ENCODE results near the gene SLC25A22. TPM values are rescaled to one million over a fixed set of nuclear protein-coding genes. Genes with fewer than 3 reads are reported as not detected.

SLC25A22 gene
- total RNA-seq, 1 donor from 2014 or later: 20.9 TPM

DNA sequence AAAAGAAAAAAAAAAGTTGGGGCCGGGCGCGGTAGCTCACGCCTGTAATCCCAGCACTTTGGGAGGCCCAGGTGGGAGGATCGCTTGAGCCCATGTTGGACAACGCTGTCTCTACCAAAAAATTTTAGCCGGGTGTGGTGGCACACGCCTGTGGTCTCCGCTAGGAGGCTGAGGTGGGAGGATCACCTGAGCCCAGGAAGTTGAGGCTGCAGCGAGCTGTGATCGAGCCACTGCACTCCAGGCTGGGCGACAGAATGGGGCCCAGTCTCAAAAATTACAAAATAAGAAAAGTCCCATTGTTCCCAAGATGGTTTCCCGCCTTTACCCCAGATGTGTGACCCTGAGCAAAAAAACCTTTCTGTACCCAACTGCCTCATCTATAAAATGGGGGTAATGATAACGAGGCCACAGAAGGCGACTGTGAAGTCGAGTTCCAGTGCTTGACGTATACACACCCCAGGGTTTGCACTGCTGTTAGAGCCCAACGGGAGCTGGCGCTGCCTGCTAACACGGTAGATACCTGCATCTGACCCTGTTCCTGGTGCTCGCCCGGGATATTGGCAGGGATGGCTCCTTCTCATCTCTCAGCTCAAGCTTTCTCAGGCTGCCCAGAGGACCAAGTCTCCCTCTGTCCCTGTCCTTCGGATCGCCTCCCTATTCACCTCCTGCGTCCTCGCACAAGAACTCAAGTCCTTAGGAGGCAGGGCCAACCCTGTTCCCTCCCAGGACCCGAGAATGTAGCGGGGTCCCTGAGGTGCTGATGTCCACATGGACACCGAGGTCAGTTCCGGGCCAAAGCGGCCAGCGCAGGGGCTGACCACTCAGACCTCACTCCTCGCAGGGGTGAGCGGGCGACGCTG lies 10.6 kb upstream of the SLC25A22 start:
- no peak for DNase-seq (ENCODE audit: extremely low read depth, low read depth, low spot score)

DNA sequence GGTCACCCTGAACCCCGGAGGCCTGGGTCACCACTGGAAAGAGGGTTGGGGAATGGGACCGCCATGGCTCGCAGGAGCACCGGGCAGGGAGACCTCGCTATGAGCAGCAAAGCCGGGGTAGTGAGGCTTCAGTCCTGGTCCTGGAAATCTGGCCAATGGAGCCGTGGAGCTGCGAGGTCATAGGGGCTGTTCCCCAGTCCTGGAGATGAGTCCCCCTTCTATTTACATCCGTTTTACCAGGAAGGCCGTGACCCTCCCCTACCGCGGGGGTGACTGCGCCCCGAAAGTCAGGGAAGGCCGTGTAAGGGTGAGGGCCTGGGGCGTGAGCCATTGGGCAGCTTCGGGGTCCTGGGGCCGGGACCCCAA lies 6.5 kb upstream of the SLC25A22 start:
- DNase-seq (ENCODE audit: extremely low read depth, low read depth, low spot score): no peak

DNA sequence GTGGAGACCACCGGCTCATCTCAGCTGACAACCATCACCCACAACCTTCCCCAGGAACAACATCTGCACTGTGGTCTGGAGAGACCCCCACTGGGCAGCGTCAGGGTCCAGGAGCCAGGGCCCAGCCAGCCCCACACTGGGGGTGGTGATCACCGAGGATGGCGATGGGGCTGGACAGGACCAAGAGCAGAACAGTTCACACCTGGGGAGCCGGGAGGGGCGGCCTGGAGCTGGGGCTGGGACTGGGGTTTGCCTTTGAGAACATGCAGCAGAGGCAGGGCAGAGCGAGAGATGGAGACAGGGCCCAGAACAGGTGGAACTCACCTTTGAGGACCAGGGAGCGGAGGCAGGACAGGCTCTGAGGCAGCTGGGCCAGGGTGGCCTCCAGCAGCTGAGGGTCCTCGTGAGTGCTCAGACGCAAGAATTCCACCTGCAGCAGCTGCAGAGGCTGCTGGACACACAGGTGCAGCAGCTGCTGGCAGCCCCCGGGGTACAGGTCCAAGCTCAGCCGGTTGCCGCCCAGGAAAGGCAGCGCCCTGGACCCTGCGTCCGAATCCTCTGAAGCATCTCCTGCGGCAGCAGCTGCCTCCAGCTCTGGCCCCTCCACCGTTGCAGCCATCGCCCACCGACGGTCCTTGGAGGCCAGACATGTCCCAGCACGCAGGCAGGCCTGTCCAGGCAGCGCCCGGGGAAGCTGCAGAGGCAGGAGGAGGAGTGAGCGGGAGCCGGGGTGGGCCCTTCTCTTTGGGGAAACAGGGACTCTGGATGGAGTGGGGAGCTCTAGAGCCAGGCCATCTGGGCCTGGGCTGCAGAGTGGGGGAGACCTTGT lies 5.9 kb upstream of the SLC25A22 start:
- no peak for DNase-seq (ENCODE audit: extremely low read depth, low read depth, low spot score)

DNA sequence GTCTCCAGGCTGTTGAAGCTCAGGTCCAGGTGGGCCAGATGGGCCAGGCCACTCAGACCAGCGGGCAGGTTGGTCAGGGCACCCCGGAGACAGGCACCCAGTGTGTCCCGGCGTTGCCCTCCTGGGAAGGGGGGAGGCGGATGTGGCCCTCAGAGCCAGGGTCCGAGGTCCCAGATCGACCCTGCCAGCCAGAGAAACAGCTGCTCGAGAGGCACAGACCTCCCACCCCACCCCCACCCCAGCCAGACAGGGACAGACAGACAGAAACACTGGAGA lies 5.3 kb upstream of the SLC25A22 start:
- no peak for DNase-seq (ENCODE audit: extremely low read depth, low read depth, low spot score)

DNA sequence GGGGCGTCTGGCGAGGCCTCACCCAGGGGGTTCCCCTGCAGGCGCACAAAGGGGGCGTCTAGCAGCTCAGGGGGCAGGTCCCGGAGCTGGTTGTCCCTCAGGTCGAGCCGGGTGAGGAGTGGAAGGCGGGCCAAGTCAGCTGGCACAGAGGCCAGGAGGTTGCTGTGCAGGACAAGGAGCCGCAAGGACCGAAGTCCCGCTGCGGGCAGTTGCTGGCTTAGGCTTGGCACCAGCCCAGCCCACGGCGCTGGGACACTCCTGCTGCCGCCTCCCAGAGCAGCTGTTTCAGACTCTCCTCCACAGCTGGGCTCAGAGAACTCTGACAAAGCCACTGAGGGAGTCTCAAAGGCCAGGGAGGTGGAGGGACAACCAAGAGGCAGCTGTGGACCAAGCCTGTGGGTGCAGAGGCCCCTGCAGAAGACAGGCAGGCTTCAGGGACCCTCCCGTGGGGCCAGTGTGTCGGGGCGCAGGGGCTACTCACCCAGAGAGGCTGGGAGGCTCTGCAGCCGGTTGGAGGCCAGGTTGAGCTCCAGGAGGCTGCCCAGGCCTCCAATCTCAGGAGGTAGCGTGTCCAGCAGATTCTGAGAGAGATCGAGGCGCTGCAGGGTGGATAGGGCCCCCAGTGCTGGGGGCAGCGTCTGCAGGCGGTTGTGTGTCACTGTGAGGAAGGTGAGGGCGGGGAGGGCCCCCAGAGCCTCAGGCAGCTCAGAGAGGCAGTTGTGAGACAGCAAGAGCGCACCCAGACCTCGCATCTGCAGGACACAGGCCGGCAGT lies 4.8 kb upstream of the SLC25A22 start:
- DNase-seq (ENCODE audit: extremely low read depth, low read depth, low spot score): no peak

DNA sequence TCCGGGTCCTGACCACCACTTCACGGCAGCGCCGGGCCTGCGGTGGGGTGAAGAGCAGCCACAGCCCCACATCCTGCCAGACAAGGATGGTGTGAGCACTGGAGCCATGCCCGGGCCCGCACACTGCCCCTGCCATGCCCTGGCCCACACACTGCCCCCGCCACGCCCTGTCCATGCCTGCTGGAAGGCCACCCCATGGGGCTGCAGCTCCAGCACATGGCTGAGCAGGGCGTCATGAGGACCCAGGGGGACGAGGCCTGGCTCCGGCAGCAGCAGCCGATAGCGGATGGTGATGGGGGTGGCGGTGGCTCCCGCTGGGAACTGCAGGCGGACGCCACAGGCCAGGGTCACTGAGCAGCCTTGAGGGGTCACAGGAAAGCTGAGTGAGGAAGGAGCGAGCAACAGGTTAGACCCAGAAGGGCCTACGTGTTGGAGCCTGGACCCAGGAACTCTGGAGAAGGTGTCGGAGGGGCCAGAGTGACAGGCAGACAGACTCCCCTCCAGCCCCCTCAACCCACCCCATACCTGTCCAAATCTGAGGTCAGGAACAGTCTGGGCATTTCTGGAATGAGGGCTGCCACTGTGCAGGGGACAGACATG lies 4.0 kb upstream of the SLC25A22 start:
- DNase-seq (ENCODE audit: extremely low read depth, low read depth, low spot score): no peak

DNA sequence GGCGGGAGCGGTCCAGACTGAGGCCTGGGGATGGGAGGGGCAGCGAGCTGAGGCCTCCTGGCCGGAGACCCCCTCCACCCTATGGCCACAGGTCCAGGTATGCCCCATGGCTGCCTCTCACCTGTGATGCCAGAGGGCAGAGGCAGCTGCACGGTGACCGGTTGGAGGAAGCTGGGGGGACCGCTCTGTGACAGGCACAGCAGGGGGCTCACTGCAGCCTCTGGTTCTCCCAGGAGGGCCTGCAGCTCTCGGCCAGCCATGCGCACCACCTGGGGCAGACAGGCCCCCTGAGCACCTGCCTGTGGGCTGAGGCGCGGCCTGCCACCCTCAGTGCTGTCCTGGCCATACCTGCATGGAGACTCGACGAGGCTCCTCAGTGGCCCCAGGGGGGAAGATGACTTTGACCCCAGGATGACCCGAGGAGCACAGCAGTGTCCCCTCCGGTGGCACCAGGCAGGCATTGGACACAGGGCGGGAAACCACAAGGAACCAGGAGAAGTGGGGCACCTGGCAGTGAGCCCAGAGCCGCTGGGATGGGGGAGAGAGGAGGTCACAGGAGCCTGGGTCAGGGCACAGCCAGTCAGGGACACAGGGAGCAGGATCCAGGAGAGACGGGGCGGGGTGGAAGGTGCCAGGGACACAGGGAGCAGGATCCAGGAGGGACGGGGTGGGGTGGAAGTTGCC lies 3.2 kb upstream of the SLC25A22 start:
- no peak for DNase-seq (ENCODE audit: extremely low read depth, low read depth, low spot score)

DNA sequence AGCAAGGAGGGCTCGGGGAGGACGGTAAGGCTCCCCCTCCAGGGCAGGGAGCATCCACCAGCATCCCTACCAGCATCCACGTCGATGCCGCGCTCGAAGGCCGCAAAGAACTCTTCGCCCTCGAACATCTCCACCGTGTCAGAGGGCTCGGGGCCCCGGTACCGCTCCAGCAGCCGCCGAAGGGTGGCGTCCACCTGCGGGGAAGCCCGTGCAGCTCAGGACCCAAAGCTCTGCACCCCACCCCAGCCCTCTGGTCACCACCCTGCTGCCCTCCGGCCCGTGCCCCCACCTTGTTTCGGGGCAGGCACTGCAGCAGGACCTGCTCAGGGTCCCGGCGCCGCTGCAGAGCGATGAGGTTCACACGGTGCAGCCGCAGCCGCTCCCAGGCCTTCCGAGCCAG lies 2.4 kb upstream of the SLC25A22 start:
- DNase-seq (ENCODE audit: extremely low read depth, low read depth, low spot score): no peak

DNA sequence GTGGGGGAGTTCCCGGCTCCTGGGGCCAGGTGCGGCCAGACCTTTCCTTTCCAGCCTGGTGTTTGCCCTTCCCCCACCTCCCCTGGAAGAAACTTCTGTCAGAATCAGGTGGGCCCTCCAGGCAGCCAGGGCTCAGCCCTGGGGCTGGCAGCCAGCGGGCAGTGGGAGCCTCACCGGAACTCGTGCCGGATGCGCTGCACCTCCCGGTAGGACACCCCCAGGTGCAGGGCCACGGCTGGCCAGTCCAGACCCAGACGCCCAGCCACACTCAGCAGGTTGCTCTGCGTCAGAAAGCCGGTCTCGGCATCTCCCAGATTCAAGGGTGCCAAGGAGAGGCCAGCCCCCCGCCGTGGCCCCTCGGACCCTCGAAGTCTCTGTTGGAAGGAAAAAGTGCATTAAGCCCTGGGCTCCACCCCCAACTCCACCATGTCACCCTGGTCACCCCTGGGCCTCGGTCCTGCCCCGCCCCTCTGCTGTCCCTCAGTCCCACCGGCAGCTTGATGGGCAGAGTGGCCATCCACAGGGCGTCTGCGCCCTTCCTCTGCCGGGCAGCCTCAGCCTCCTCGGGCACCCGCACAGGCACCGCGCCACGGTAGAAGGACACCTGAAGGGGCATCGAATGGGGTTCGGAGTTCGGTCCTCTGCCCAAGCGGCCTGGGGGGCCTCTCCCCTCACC lies 1.7 kb upstream of the SLC25A22 start:
- no peak for DNase-seq (ENCODE audit: extremely low read depth, low read depth, low spot score)

DNA sequence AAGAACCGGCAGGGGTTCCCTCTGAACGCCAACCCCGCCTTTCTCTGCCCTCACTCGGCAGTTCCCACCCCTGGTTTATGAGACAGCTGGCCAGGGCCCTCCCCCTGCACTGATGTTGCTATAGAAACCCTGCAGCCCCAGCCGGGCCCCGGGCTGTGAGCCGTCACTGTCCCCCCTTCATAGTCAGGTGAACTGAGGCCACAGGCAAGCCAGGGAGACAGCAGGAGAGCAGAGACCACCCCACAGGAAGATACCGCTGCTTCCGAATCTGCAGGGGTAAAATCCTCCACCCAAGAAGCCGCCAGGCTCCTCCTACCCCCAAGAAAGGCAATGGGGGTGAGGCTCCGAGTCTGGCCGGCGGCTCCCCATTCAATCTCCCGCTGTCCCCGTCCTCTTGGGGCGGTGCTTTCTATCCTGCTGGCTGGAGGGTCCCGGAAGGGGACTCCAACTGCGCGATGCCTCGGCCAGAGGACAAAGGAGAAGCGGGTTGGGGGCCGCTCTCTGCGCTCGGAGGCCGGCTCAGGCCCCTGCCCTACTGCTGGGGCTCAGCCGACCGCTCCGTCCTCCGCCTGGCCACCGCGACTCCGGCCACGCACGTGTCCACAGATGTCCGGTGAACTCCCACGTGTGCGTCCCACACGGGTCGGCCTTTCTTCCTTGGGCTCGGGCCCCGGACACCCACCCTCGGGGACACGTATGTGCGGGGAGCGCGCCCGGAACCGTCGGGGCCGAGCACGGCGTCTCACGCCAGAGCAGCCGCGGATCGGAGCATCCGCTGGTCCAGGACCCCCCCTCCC lies 587 bp downstream of the SLC25A22 start:
- no peak for DNase-seq (ENCODE audit: extremely low read depth, low read depth, low spot score)

DNA sequence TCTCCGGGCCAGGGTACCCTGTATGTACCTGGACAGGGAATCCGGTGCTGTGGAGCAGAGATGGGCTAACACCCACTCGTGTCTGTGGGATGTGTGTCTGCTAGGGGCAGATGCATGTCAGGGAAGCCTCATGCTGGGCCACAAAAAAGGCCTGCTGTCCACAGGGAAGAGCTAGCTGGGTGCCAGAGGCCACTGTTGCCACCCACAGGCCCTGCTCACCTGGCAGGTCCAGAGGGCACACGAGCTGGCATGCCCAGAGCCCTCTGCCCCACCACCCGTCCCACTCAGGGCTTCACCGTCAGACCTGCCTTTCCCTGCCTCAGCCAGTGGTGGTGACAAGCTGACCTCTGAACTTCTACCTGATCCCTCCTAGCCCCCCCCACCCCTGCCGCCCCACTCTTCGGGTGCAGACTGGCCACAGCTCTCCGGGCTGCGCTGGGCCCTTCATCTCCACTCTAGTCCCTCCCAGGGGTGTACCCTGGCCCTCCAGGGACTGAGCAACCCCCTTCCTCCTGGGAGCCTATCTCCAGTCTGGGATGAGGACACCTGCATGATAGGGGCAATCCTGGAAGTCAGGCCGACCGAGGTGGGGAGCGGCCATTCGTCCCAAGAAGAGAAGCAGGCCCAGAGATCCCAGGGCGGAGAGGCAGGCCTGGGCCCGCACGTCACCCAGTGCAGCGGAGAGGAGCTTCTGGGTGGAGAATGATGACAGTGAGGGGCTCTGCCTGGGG lies 1.4 kb downstream of the SLC25A22 start:
- DNase-seq (ENCODE audit: extremely low read depth, low read depth, low spot score): no peak

DNA sequence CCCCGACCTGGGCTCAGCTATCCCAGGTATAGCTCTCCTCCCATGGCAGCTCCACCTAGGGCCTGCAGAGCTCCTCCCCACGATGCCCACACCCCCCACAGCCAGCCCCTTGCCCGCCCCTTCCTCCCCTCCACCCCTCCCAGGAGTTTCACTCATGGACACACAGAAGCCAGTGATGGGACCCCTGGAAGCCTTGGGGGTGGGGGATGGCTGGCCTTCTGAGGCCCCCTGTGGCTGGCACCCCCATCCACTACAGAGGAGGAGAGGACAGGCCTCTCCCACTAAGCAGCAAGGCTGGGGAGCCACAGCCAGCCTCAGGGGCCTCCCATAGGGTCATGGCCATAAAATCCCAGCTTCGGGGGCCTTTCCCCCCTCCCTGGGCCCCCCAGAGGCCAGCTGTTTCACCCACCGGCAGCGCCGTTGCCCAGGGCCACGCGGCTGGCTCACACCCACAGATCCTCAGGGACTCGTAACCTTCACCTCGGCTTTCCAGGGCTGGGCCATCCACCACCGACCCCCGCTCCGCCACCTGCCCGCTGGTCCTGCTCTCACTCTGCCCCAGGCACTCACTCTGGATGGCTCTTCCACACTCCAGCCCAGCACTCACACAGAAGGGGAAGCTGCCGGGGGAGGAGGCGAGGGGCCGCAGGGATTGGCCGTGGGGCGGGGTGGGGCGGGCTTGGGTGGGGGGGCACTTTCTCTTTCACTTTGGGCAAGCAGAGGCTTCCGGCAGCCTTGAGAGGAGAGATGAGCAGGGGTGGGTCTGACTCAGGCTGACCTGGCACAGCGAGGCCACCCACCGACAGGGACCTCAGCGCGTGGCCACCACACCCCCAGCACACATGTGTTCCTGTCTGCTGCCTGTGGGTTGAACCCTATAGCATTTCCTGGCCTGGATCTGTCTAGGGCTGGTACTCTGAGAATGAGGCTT lies 2.2 kb downstream of the SLC25A22 start:
- DNase-seq (ENCODE audit: extremely low read depth, low read depth, low spot score): no peak

DNA sequence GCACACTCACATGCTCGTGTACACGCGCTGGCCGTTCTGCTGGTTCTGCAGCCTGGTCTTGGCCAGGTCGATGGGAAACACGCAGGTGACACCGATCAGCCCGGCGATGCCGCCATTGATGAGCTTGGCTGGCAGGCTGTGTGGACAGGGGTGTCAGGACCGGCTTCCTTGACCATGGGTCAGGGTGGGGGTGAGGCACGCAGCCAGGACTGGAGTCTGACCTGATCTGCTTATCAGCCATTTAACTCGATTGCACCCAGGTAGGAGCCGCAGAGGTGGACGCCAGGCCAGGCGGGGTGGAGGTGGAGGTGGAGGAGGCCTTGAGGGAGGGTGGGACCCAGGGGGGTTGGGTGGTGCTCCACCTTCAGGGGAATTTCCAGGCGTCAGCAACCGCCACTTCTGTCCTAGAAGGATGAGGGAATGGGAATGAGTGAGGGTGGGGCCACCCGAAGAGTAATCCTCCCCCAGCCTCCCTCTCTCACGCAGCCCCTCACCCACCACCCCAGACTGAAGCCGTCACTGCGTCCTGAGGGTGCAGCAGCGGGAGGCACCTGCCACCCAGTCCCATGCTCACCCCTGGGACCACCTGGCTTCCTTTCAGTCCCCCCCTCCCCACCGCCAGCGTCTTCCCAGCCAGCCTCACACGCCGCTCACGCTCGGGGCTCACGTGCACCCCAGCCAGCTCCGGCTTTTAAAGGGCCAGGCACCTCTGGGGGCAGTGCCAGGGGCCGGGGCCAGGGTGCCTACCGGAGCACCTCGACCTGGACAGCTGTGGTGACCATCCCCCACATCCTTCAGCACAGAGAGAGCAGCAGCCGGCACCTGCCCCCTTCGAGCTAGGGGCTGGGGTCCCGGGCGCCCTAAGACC lies 3.1 kb downstream of the SLC25A22 start:
- DNase-seq (ENCODE audit: extremely low read depth, low read depth, low spot score): no peak

DNA sequence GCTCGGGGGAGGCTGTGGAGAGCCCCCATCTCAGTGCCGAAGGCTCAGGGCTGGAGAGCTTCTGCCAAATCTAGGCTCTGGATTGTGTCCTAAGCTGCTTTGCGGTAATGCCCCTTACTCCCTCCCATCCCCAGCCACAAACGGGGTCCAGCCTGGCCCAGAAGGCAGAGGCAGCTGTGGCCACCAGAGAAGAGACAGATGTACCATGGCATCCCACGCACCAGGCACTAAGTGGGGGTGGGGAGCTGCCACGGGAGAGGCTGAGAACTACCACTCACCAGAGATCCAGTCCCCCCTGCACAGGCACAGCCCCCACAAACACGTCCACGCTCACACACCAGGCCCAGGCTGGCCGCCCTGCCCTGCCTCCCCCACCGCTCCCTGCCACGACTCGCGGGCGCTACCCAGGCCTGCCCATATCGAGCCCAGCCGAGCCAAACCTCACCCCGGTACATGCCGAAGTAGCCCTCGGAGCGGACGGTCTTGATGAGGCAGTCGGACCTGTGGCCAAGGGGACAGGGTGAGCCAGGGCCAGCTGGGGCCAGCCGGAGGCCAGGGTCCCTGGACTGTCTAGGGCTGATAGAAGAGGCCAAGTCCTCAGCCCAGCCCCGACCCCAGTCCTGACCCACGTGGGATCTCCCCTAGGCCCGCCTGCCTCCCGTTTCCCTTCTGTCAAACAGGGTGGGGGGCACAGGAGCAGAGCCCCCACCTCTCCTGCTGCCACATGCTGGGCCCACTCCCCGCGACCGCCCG lies 3.9 kb downstream of the SLC25A22 start:
- no peak for DNase-seq (ENCODE audit: extremely low read depth, low read depth, low spot score)

DNA sequence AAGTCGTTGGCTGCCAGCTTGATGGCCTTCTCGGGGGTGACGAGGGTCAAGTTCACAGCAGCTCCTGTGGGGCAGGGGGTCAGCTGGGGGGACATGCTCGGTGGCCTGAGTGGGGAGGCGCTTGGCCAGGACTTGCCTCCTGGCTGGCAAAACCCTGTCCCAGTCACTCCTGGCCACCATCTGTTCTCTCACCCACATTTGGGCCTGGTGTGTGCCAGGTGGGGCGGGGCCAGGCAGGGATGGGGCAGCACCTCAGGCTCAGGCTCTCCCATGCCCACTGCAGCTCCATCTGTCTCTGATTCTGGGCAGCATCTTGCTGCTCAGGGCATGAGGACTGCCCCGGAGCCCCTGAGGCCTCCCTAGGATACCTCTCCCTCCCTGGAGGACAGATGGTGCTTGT lies 4.5 kb downstream of the SLC25A22 start:
- DNase-seq (ENCODE audit: extremely low read depth, low read depth, low spot score): no peak

DNA sequence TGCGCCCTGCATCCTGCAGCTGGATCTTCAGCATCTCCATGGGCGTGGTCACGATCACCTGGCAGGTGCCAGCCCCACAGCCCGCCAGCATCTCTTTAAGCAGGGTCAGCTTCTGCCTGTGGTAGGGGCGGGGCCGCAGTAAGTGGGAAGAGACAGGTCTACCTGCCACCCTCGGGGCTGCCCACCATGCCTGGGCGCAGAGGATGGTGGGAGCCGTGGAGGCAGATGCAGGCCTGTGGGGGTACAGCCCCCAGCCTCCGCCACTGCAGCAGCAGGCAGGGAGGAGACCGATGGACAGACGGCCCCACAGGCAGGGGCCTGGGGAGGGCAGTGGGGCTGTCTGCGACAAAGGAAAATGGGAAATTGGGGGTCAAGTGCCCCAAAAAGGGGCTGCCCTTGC lies 5.2 kb downstream of the SLC25A22 start:
- no peak for DNase-seq (ENCODE audit: extremely low read depth, low read depth, low spot score)
